Activated T-cell treated with anti-CD3 and anti-CD28 coated beads, Interleukin-2, amount 50 U/mL, for 1 hour (primary cell): ENCODE results near the gene APOL1.
"Not testable (repeated sequence)": the region's sequence is repeated elsewhere in the genome, so short reads cannot be mapped to it uniquely, and the experiment has no call there.

Experiments used
- DNase-seq: peaks from one replicate; pipeline ENCODE4 v3.0.0-alpha.2; 2020

The APOL1 gene

GRCh38 chr22:36246718-36247117 lies 6.2 kb upstream of the APOL1 start:
- no peak for DNase-seq

GRCh38 chr22:36247955-36248354 lies 5.0 kb upstream of the APOL1 start:
- DNase-seq, result no peak

GRCh38 chr22:36249160-36249559 lies 3.8 kb upstream of the APOL1 start:
- no peak for DNase-seq

GRCh38 chr22:36250292-36250960 lies 2.5 kb upstream of the APOL1 start:
- not testable (repeated sequence) for DNase-seq

GRCh38 chr22:36251979-36252608 lies 839 bp upstream of the APOL1 start:
- DNase-seq, result not testable (repeated sequence)

- DNase-seq, result no peak
These were observed 874 bp downstream of the APOL1 start for GRCh38 chr22:36253523-36254490.

GRCh38 chr22:36255572-36255971 lies 2.6 kb downstream of the APOL1 start:
- not testable (repeated sequence) for DNase-seq

- no peak for DNase-seq
These were observed 3.5 kb downstream of the APOL1 start for GRCh38 chr22:36256478-36256877.

GRCh38 chr22:36257308-36257707 lies 4.4 kb downstream of the APOL1 start:
- no peak for DNase-seq

- no peak for DNase-seq
These were observed 5.2 kb downstream of the APOL1 start for GRCh38 chr22:36257948-36258670.

GRCh38 chr22:36258701-36259614 lies 6.0 kb downstream of the APOL1 start:
- DNase-seq, result no peak

GRCh38 chr22:36259615-36260300 lies 6.8 kb downstream of the APOL1 start:
- DNase-seq, result no peak

GRCh38 chr22:36261675-36262074 lies 8.7 kb downstream of the APOL1 start:
- DNase-seq, result not testable (repeated sequence)

GRCh38 chr22:36262307-36262706 lies 9.4 kb downstream of the APOL1 start:
- DNase-seq, result not testable (repeated sequence)

- not testable (repeated sequence) for DNase-seq
These were observed 10.3 kb downstream of the APOL1 start for GRCh38 chr22:36263216-36263673.

GRCh38 chr22:36263886-36264664 lies 11.1 kb downstream of the APOL1 start:
- DNase-seq, result not testable (repeated sequence)

GRCh38 chr22:36267058-36267457 lies 14.1 kb downstream of the APOL1 start:
- no peak for DNase-seq

- no peak for DNase-seq
These were observed 15.1 kb downstream of the APOL1 start for GRCh38 chr22:36267896-36268485.

- DNase-seq, result not testable (repeated sequence)
These were observed 18.3 kb downstream of the APOL1 start for GRCh38 chr22:36271231-36271630.

GRCh38 chr22:36271951-36272350 lies 19.0 kb downstream of the APOL1 start:
- DNase-seq, result not testable (repeated sequence)
